ENCODE results near the gene HACD2.
"Not testable (repeated sequence)": the region's sequence is repeated elsewhere in the genome, so short reads cannot be mapped to it uniquely, and the experiment has no call there.

HACD2 gene

DNA sequence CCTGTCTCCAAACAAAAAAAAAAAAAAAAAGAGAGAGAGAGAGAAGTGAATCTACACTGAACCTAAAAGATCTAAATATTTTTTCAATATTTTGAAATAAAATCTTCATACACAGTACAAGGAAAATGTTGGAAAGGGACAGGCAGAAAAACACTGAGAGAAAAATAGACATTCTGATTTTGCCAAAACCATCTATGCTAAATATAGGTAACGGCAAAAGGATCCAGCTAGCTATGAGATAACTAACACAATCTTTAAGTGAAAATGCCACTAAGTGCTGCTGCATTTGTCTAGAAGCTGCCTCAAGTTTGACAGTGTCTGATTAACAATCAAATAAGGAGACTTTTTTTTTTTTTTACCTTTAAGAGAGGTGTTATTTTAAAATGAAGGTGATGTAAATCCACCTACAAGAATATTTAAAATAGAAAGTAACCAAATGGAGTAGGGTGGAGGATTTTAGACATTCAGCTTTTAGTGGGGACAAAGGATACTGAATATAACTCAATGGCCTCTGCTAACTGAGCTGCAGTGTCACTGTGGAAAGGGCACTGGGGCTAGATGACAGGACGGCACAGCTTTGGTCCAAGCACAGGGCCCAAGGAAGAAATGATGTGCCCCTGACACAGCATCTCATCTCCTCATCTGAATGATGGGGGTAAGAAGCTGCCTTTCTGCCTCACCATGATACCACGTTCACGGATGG is 62.4 kb downstream of the HACD2 start:
- no peak for DNase-seq

DNA sequence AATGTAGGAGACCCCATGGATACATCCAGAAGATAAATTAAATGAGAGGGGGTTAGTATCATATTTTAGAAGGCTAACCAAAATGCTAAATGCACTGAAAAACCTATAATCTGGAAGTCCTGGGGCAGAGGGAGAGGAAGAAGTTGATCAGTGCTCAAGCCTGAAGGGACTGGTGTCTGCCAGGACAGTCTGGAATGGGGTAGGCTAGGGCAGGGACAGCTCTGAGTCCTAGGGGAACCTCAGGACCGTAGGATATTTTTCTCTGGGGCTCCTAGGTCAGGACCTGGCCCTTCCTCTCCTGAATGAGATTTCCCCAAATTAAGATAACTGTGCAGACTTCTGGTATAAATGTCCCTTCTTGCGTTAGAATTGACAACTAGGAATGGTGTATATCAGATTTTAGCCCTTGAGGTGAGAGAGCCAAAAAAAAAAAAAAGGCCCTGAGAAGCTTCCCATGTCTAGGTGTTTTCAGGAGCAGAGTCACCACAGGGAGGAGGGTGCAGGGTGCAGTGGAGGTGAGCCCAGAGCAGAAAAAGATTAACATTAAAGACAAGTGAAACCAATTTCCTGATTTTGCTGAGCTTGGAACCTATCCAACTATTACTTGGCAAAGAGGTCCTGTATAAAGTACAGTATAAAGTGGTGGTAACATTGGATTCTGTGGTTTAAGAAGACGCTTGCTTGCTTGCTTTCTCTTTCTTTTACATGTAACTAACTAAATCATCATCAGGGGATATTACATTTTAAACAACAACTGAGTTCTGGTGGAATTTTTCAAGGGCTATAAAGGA is 63.5 kb downstream of the HACD2 start:
- DNase-seq, result no peak

DNA sequence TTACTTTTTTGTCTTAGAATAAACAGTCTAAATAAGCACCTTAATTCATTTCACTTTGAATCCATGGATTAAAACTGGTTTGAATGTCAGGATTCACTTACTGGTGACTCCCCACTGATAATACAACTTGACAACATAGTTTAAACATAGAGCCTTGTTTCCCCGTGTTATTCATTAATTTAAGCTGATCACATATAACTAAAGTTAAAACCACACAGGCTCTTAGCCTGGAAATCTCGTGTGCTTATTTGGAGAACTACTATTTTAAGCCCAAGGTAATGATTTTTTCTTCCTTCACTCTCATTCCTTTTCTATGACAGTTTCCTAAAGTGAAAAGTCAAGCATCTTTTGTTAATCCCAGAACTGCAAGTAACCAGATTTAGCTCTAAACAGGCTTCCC is 64.2 kb downstream of the HACD2 start:
- DNase-seq, result no peak

DNA sequence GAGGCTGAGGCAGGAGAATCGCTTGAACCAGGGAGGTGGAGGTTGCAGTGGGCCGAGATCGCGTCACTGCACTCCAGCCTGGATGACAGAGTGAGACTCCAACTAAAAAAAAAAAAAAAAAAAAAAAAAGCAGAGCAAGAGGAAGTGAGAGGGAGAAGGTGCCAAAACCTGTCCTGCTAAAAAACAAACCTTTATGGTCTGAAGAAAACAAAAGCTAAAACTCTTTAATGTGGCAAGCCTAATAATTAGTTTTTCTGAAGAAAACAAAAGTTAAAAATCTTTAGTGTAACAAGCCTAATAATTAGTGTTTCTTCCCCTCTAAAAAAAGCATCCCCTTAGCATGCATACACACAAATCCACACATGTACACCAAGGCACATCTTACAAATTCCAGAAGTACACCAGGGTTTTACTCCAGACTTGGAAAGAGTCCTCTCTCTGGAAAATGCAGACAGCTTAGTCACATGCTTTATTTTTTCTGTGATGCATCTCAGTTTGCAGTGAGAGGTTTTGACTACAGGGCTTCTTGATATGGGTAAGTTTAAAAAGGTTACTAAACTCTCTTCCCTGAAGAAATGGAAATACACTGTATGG is 65.9 kb downstream of the HACD2 start:
- no peak for DNase-seq

DNA sequence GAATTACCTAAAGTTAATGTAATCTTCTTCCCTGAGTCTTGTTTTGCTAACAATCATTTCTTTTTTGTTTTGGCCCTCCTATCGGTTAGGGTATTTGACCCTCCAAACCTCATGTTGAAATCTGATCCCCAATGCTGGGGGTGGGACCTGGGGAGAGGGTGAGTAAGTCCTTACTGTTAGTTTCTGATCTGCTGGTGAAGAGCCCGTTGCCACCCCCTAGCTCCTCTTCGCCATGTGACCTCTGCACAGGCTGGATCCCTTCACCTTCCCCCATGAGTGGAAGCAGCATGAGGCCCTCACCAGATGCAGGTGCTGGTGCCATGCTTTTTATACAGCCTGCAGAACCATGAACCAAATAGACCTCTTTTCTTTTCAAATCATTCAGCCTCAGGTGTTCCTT is 73.1 kb downstream of the HACD2 start:
- DNase-seq, result no peak

DNA sequence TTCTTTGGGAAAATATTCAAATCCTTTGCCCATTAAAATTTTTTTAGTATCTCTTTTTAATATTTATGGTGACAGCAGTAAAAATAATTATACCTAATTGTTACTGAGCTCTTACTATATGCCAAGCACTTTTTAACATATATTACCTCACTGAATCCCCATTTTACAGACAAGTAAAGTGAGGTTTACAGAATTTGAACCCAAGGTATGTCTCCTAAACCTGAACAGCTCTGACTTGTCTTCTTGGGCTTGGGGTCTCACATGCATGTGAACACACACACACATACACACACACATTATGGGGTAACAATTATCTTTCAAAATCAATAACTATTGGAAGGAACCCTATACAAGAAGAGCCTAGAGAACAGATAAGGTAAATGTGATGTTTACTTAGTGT is 73.8 kb downstream of the HACD2 start:
- DNase-seq, result no peak

DNA sequence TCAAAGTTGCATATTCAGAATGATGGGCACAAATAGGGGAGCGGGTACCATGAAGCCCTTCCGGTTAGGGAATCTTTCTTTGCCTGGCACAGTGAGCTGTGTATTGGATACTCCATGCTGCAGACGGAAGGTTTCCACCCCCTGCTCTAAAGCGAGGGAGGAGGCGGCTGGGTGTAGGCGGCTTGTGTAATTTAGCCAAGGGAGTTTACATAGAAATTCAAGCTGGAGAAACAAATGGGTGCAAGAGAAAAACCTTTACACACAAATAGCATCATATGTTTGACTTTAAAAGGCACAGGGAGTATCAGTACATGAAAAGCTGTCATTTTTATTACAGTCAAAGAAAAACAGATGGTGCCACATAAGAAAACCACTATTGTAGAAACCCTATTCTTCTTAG is 76.7 kb downstream of the HACD2 start:
- no peak for DNase-seq

DNA sequence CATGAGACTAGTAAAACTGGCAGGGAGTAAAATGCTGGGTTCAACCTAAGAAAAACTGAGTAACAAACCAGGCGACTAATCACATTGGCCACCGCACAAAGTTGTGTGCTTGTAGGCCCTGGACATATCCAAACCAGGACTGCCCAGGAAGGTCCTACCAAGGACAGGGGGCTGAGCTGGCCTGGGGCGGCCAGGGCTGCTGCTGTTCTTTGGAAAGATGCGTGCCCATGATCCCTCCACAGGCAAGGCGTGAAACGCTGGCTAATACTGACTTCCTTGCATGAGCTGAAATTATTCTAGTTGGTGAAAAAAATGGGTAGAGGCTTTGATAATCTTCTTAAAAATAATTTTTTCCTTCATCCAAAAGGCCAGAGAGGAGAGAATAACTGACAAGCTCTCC is 79.0 kb downstream of the HACD2 start:
- no peak for DNase-seq

DNA sequence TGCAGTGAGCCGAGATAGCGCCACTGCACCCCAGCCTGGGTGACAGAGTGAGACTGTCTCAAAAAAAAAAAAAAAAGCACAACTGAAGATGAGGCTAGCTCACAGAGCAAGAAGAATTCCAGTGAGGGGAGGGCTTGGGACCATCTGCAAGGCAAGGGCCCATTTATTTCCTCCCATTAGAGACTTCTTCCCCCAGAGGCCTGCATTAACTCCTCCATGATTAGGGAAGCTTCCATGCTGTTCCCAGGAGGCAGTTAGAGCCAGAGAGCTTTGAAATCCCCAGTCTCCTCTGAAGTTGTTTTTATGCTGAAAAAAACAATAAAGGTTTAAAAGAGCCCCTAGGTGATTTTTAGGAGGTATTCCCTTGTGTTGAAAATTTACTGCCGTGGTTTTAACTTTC is 81.7 kb downstream of the HACD2 start:
- no peak for DNase-seq

DNA sequence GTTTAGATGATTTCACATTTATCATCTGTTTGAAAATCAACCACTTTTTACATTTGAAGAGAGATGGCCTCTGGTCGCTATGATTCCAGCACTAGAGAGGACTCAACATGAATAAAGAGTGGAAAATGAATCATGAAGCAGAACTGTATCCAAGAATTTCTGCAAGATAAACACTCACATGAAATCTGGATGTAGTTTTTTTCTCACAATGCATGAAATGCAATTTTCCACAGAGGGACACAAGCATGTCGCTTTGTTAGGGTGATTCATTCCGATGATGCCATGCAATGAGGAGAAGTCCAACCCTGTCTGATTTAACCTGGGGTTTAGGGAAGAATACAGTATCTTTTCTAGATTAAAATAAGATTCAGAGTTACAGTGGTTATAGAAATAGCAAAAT is 85.5 kb downstream of the HACD2 start:
- DNase-seq, result no peak

DNA sequence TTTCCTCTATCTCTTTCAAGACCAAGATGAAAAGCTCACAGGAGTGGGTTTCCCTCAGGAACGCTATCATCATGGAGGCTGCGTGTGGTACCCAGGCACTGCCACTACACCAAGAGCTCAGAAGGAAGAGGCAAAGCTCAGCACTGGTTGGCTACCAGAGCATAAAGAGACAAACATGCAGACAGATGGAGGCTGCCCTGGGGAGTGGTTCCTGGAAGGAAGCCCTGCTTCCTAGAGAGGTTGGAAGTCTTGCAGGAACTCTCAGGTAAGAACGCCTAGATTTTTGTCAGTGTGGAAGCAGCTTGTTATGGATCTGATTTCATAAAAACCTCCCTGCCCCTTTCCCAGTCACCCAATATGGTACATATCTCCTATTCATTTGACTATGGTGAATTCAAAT is 86.1 kb downstream of the HACD2 start:
- DNase-seq, result no peak

DNA sequence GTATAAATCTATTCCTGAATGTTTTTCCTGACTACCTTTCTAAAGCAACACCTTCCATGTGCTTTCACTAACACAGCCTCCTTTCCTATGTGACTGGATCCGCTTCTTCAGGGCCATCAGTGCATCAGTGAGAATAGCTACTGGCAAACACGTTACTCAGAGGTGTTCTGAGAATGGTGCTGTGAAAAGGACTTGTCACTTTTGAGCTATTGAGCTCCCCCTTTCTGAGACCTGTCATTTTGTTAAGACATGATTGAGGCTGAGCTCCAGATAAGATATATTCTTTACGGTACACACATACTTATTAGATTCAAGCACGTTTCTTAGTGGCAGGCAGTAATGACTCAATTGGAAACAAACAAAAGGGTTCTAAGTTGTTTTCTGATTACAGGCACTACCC is 90.9 kb downstream of the HACD2 start:
- no peak for DNase-seq

DNA sequence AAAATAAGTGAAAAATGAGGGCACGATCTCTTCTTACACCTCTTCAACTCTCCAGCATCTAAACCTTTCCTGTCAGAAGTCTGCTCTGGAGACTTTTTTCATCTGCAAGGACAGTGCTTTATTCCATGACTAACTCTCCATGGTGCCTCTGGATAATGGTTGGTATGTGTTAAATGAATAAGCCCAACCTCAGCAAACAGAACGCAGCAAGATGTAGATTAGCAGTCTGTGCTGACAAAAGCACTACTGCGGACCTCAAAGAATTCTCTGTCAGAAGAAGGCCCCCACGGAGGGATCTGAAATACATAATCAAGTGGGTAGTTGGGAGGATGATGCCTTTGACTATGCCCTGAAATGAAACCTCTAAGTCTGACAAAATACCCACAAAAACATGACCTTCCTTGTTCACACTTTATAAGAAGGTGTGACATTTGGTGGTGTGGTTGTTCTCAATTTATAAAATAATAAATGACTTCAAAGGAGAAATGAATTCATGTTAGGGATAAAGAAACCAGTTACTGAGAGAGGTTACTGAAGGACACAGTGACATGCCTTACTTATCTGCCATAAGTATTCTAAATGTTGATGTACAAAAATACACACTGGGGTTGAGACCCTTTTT is 92.8 kb downstream of the HACD2 start:
- DNase-seq, result no peak

DNA sequence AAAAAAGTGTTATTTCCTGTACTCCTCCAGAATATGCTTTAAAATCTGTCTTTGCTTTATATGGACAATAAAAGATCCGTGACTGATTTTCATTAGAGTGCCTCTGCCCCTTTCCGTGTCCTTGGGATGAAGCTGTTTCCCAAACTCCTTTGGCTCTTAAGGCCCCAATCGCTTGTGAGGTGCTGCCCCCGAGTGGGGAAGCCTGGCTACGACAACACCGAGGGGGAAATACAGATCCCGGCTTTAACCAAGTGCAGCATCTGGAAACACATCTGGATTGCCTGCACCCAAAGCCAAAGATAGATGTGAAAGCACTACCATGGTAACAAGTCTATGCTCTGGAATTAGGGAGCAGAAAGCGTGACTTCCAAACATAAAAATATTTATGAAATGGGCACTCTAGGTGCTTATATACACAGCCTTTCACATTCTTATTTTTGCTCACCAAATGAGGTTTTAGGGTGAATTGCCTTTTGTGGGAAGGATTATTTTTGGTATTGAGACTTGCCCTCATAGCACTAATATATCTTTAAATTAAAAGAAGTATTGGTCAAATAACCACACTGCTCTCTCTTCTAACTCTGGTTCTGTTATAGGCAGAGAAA is 95.4 kb downstream of the HACD2 start:
- DNase-seq, result peak; percentile 26

DNA sequence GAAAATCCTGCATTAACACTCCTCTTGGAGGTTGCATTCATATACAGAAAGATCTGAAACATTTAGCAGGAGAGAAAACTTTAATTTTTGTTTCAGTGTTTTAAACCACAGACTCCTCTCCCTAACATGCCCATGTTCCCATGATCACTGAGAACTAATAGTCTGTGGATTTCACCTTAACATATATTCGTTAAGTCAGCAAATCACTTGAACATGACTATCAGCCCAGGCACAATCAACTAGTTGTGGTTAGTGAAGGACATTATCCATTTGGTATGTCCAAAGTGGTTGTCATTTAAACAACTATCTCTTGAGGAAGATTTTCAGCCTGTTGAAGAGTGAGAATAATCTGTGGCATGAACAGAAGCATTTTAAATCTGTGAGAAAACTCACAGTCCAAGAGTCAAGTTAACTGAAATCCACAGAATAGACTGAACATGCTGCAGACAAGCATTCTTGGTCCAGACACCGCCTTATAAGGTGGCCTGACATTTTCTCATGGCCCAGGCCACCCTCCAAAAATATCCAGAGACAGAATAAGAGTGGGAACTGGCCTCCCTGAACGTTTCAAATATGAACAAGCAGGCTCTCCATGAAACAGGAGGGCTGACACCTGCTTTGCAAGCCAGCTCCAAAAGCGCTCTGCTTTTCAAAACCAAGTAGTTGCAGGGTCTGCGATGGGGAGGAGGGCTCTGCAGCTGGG is 96.1 kb downstream of the HACD2 start:
- DNase-seq, result no peak

DNA sequence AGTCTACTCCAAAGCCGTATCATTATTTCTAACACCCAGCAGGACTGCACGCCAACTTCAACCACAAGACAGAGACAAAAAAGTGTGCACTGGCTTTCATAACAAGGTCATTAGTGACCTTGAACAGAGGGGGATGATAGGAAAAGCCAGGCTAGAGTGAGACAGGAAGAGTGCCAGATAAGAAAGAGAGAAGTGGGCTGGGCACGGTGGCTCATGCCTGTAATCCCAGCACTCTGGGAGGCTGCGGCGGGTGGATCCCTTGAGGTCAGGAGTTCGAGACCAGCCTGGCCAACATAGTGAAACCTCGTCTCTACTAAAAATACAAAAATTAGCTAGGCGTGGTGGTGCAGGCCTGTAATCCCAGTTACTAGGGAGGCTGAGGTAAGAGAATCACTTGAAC is 97.8 kb downstream of the HACD2 start:
- DNase-seq, result not testable (repeated sequence)

DNA sequence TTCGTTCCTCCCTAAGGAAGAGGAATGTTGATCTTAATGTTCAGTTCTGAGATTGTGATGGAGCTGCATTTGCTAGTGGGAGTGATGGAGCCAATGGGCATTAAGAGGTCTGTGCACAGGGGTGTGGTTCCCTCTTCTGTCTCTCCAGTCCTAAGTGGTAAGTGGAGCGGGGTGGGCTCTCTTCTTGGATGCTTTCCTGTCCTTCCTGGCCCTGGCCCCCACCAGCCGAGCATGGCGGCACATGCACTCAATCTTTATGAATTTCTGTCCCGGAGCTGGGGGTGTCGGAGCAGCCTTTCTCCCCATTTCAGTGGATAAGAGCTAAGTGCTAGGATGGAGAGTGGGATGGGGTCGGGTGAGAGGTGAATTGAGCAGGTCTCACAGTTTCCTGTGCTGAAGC is 98.4 kb downstream of the HACD2 start:
- no peak for DNase-seq

DNA sequence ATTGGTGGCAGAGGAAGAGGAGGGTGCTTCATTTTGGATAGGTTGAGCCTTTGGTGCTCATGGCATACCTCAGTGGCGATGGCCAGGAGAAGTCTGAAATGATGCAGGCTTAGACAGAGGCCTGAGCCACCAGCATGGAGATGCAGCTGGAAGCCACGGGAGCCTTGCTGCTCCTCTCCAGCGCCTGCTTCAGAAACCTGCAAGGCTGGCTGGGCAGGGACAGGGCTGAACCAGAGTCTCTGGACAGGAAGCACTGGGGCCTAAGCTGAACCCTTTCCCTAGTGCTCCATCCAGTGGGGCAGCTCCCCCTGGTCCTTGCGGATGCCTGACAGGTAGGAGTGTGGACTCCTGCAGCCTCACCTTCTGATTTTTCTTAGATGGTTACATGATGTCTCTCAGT is 99.3 kb downstream of the HACD2 start:
- DNase-seq, result no peak

DNA sequence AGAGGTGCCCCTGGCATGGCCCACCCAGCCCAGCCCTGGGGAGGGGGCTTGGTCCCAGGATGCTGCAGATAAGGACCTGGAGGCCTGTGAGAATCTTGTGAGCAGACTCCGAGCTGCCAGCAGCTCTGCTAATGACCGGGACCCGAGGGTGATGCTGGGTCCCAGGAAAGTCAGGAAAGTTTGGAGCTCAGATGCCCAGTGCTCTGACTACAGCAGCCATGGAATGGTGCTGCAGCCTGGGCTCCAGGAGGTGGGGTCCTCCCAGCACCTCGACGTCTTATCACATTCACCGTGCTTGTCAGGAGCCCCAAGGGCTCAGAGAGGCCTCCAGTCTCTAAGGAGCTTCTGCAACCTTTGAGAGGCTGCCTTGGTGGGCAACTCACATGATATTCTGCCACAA is 101.7 kb downstream of the HACD2 start:
- DNase-seq, result no peak

DNA sequence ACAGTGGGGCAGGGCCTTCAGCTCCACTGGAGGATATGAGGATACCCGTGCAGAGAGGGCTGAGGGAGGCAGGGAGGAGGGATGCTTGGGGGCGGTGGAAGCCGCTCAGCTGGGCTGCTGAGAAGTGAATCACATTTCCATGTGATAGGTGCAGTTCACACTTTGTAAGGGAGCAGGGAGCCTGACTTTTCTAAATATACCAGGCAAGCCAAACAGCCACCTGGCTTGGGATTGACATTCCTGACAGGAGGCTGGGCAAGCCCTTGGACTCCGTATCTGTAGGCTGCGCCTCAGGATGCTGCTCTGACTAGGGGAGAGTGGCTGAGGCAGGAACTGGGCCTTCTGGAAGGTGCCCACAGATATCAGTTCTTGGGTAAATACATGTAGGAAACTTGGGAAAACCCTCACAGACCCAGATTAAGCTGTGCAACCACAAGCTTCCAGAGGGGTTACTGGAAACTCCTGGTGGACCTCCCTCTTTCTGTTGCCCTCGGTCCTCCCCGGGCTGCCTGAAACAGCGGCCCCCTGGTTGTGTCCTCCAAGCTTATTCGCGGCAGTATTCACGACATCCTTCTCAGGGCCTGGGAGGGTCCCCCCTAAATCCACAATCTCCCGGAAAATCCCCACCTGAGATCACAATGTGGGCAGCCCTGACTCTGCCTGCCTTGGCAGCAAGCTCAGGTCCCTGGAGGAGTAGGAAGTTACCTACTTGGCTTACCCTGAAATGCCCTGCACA is 103.0 kb downstream of the HACD2 start:
- DNase-seq, result no peak

DNA sequence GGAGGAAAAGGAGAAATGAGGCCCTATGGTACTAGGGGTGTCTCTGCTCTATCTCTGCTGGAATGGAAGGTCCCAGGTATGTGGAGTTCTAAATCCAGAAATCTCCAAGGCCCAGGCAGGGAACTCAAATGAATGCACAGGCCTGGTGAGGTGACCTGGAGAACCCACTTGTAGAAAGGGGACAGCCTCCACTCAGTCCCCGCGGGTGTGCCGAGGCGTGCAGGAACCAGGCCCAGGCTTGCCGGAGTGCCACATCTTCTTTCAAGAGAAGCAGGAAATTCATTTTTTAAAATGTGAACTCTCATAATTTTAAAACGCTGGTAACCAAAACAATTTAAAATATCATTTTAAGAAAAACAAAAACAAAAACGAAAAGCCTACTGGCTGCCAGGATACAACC is 103.8 kb downstream of the HACD2 start:
- no peak for DNase-seq

DNA sequence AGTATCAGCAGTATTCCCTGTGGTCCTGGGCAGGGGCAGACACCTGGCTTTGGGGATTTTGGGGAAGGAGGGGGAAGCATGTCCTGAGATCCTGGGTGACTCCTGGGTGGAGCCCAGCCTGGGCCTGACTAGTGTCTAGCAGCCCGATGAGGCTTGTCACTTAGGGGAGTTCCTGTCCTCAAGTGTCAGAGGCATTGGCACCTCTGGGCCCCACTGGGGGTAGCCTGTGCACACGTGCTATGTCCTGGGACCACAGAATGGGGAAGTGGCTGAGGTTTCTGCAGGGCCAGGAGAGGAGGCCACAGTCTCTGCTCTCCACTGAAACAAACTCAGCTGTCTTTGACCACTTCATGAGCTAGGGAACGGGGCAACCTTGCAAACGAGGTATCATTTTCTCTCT is 104.4 kb downstream of the HACD2 start:
- DNase-seq, result peak; percentile 54
